ENCODE data around the gene CADM1. TPM values are rescaled to one million over a fixed set of nuclear protein-coding genes. Genes with fewer than 3 reads are reported as not detected.

Gene CADM1
- total RNA-seq, 2 experiments from 2014 or later = 59.7 to 89.7 TPM

DNA sequence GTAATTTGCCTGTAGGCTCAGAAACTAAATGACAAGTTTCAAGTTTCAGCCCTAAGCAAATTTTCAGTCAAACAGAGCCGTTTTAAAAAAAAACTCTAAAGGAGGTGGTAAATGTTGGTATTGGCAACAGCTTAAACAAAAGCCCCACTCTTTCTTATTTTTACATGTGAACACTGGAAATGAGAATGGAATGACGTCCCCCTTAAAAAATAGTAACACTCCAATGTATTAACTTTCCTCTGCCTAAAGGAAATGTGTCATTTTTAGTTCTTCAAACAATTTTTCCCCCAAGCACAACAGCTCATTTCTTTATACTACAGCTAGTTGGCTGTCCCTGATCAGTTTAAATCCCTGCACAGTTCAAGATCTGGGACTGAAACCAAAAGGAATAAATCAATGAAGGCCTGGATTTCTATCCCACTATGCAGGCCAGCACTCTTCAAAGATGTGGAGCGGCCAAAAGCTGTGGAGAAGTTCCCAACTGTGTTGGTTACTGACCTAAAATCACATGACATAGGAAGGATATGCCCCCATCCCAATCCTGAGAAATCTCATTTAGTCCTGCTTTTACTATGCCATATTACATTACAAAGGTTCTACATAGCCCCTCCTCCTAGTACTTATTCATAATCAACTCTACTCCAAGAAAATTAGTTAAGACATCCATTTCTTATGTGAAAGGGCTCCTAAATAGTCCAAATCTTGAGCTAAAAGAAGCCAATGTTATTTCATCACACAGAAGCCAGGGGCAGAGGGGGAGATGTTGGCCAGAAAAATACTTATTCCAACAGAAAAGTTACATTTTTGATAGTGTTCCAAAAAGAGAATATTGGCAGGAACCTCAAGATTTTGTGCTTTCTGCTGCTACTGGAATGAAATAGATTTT is 95.9 kb downstream of the CADM1 start:
- no peak overlapping the region for H3K4me2 ChIP-seq (ENCODE audit: low read length)
- H2AFZ ChIP-seq (ENCODE audit: low read length) = no peak overlapping the region
- peaks cover 6% of the 10 kb centered on the region for H3K4me1 ChIP-seq (ENCODE audit: insufficient read depth, low read length, poor library complexity, severe bottlenecking)
- TF ChIP-seq, protein P1, sequence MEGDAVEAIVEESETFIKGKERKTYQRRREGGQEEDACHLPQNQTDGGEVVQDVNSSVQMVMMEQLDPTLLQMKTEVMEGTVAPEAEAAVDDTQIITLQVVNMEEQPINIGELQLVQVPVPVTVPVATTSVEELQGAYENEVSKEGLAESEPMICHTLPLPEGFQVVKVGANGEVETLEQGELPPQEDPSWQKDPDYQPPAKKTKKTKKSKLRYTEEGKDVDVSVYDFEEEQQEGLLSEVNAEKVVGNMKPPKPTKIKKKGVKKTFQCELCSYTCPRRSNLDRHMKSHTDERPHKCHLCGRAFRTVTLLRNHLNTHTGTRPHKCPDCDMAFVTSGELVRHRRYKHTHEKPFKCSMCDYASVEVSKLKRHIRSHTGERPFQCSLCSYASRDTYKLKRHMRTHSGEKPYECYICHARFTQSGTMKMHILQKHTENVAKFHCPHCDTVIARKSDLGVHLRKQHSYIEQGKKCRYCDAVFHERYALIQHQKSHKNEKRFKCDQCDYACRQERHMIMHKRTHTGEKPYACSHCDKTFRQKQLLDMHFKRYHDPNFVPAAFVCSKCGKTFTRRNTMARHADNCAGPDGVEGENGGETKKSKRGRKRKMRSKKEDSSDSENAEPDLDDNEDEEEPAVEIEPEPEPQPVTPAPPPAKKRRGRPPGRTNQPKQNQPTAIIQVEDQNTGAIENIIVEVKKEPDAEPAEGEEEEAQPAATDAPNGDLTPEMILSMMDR (conservative IDR thresholded peaks at IDR 0.05; ENCODE audit: low read length) = no peak
- TF ChIP-seq EZH2phosphoT487 (IDR thresholded peaks at IDR 0.05; ENCODE audit: borderline replicate concordance, low read depth, low read length) = no peak
- H4K20me1 ChIP-seq (ENCODE audit: insufficient read depth, low read length) = no peaks in the 10 kb centered on the region
- ChIA-PET CTCF (ENCODE audit: unreplicated experiment) (no interaction called here), POLR2A (interaction anchor here (0.7 to 0.9 kb wide), 4 partner anchors 9 to 389 kb away, joined by 3 to 5 read pairs (median 4); no protein-coding TSS in a partner anchor)
- H3K9me2 ChIP-seq (ENCODE audit: insufficient read depth, low read length) = no peaks in the 10 kb centered on the region
- no peaks in the 10 kb centered on the region for H3K36me3 ChIP-seq (ENCODE audit: insufficient read depth, low read length)
- no peak for DNase-seq (ENCODE audit: low spot score)
- no peak overlapping the region for H3K4me3 ChIP-seq (ENCODE audit: low read depth, low read length, poor library complexity, severe bottlenecking)
- H3K79me2 ChIP-seq (ENCODE audit: insufficient read depth, low read depth, low read length) = no peaks in the 10 kb centered on the region
- intact Hi-C loops (cut with micrococcal nuclease; ENCODE audit: unreplicated experiment) = no loop called here
- H3K9me3 ChIP-seq (ENCODE audit: low read length) = no peaks in the 10 kb centered on the region
- BruUV-seq (replicated peaks) = no TSS peak
- H3K27ac ChIP-seq (ENCODE audit: low read depth, low read length, poor library complexity, severe bottlenecking) = no peak overlapping the region

DNA sequence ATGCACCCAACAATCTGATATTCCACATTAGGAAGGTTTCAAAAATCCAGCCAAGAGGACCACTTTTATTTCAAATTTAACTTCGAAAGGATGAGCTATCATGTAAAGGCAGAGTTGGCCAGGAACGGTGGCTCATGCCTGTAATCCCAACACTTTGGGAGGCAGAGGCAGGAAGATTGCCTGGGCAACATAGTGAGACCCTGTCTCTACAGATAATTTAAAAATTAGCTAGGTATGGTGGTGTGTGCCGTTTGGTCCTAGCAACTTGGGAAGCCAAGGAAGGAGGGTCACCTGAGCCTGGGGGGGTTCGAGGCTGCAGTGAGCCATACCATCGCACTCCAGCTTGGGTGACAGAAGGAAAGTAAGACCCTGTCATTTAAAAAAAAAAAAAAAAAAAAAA is 96.7 kb downstream of the CADM1 start:
- Histone ChIP-seq H3K4me3 (ENCODE audit: low read depth, low read length, poor library complexity, severe bottlenecking) (no peak overlapping the region), H2AFZ (ENCODE audit: low read length) (no peak overlapping the region), H3K27ac (ENCODE audit: low read depth, low read length, poor library complexity, severe bottlenecking) (no peak overlapping the region), H3K4me1 (ENCODE audit: insufficient read depth, low read length, poor library complexity, severe bottlenecking) (peaks cover 6% of the 10 kb centered on the region), H3K4me2 (ENCODE audit: low read length) (no peak overlapping the region), H3K9me2 (ENCODE audit: insufficient read depth, low read length) (no peaks in the 10 kb centered on the region), H4K20me1 (ENCODE audit: insufficient read depth, low read length) (no peaks in the 10 kb centered on the region; the same call in 1 of the 2 replicates), H3K36me3 (ENCODE audit: insufficient read depth, low read length) (no peaks in the 10 kb centered on the region), H3K79me2 (ENCODE audit: insufficient read depth, low read depth, low read length) (no peaks in the 10 kb centered on the region), H3K9me3 (ENCODE audit: low read length) (no peaks in the 10 kb centered on the region)
- no peak for DNase-seq (ENCODE audit: low spot score)
- ChIA-PET CTCF (ENCODE audit: unreplicated experiment) (no interaction called here), POLR2A (interaction anchor here (0.7 to 0.9 kb wide), 3 partner anchors 9 to 88 kb away, joined by 3 to 5 read pairs (median 4); no protein-coding TSS in a partner anchor)
- intact Hi-C loops (cut with micrococcal nuclease; ENCODE audit: unreplicated experiment) = no loop called here
- TF ChIP-seq, protein P1 (conservative IDR thresholded peaks at IDR 0.05; ENCODE audit: low read length) = no peak
- no peak for TF ChIP-seq EZH2phosphoT487 (IDR thresholded peaks at IDR 0.05; ENCODE audit: borderline replicate concordance, low read depth, low read length)
- no TSS peak for BruUV-seq (replicated peaks)

DNA sequence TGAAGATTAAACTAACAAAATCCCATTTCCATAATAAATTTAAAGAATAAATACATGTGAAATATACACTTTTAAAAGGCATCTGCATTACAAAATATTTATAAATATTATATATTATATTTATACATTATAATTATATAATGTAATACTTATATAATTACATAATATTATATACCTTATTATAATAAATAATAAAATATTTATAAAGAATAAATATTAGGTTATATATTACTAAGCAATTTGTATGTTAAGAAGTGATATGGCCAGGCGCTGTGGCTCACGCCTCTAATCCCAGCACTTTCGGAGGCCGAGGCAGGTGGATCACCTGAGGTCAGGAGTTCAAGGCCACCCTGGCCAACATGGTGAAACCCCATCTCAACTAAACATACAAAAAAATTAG is 97.8 kb downstream of the CADM1 start:
- intact Hi-C loops (cut with micrococcal nuclease; ENCODE audit: unreplicated experiment) = no loop called here
- Histone ChIP-seq H4K20me1 (ENCODE audit: insufficient read depth, low read length) (no peaks in the 10 kb centered on the region; the same call in 1 of the 2 replicates), H3K9me3 (ENCODE audit: low read length) (no peaks in the 10 kb centered on the region), H2AFZ (ENCODE audit: low read length) (no peak overlapping the region), H3K9me2 (ENCODE audit: insufficient read depth, low read length) (no peaks in the 10 kb centered on the region), H3K27ac (ENCODE audit: low read depth, low read length, poor library complexity, severe bottlenecking) (no peak overlapping the region), H3K36me3 (ENCODE audit: insufficient read depth, low read length) (no peaks in the 10 kb centered on the region), H3K4me3 (ENCODE audit: low read depth, low read length, poor library complexity, severe bottlenecking) (no peak overlapping the region), H3K79me2 (ENCODE audit: insufficient read depth, low read depth, low read length) (no peaks in the 10 kb centered on the region), H3K4me2 (ENCODE audit: low read length) (no peak overlapping the region), H3K4me1 (ENCODE audit: insufficient read depth, low read length, poor library complexity, severe bottlenecking) (peaks cover 6% of the 10 kb centered on the region)
- no TSS peak for BruUV-seq (replicated peaks)
- DNase-seq (ENCODE audit: low spot score) = no peak
- ChIA-PET POLR2A (interaction anchor here (0.9 kb wide), 1 partner anchor 16 kb away, joined by 5 read pairs; no protein-coding TSS in a partner anchor), CTCF (ENCODE audit: unreplicated experiment) (no interaction called here)
- no peak for TF ChIP-seq EZH2phosphoT487 (IDR thresholded peaks at IDR 0.05; ENCODE audit: borderline replicate concordance, low read depth, low read length)
- TF ChIP-seq, protein P1 (conservative IDR thresholded peaks at IDR 0.05; ENCODE audit: low read length) = no peak
